ENCODE results near the gene CTDSPL.

DNA sequence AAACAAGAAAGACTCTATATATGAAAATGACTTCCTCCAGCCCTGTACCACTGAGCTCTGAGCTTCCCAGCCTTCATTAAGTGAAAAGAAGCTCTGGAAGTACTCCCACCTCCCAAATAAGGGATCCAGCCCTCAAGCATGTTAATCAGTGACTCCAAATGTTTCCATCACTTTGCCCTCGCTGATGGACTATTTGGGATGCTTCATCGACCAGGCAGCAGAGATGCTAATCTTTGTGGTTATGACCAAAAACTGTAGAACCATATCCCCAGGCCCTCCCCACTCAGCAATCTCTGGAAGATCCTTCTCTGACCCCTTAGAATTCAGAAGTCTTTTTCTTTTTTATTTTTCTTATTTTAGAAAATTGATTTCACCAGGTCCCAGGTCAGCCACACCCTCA is 2.3 kb upstream of the CTDSPL start:
- no peak for TF ChIP-seq EZH2 (IDR thresholded peaks at IDR 0.05; ENCODE audit: borderline replicate concordance, low read depth, low read length, severe bottlenecking)
- TF ChIP-seq, protein P1, sequence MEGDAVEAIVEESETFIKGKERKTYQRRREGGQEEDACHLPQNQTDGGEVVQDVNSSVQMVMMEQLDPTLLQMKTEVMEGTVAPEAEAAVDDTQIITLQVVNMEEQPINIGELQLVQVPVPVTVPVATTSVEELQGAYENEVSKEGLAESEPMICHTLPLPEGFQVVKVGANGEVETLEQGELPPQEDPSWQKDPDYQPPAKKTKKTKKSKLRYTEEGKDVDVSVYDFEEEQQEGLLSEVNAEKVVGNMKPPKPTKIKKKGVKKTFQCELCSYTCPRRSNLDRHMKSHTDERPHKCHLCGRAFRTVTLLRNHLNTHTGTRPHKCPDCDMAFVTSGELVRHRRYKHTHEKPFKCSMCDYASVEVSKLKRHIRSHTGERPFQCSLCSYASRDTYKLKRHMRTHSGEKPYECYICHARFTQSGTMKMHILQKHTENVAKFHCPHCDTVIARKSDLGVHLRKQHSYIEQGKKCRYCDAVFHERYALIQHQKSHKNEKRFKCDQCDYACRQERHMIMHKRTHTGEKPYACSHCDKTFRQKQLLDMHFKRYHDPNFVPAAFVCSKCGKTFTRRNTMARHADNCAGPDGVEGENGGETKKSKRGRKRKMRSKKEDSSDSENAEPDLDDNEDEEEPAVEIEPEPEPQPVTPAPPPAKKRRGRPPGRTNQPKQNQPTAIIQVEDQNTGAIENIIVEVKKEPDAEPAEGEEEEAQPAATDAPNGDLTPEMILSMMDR (IDR thresholded peaks at IDR 0.05; ENCODE audit: borderline replicate concordance, extremely low read depth, low read length, poor library complexity, severe bottlenecking), result no peak
